A549 (cell line): ENCODE data around the gene TRABD2B.

Experiments
- BHLHE40 ChIP-seq: IDR thresholded peaks from 2 replicates; pipeline ENCODE4 v1.6.1; 2012; ENCODE audit warnings: low read depth, low read length, inconsistent platforms
- EP300 ChIP-seq, 2 experiments: fragments of >200 bp; sonication (Bioruptor Twin); formaldehyde crosslinking; IDR thresholded peaks; 2 replicates in 1 of 2; 3 replicates in 1 of 2; pipeline ENCODE4 v1.6.1; 2016 to 2017
- FOSL2 ChIP-seq, 2 experiments: fragments of 450-650 bp in 1 of 2; fragments of >200 bp in 1 of 2; sonication (Bioruptor Twin) in 1 of 2; formaldehyde crosslinking; IDR thresholded peaks; 2 replicates each; pipeline versions ENCODE4 v1.5.0 to v1.6.1; 2016 to 2020; ENCODE audit warnings: mild to moderate bottlenecking in 1 of 2, moderate library complexity in 1 of 2
- MAX ChIP-seq: IDR thresholded peaks from 2 replicates; pipeline ENCODE4 v1.6.1; 2012
- MAZ ChIP-seq: fragments of 150-350 bp; IDR thresholded peaks from 2 replicates; pipeline ENCODE4 v1.6.1; 2014; ENCODE audit warnings: antibody characterized with exemption, low read depth, low read length, borderline replicate concordance
- POLR2A ChIP-seq: IDR thresholded peaks from 2 replicates; pipeline ENCODE4 v1.6.1; 2012; ENCODE audit warnings: mild to moderate bottlenecking, low read length
- POLR2AphosphoS2 ChIP-seq: conservative IDR thresholded peaks from 2 replicates; pipeline ENCODE4 v1.6.1; 2012; ENCODE audit warnings: low read length, improper control_type of control experiment, inconsistent platforms
- RNF2 ChIP-seq: fragments of 200-600 bp; sonication (generic); IDR thresholded peaks from 2 replicates; pipeline ENCODE4 v1.6.1; 2016; ENCODE audit warnings: low read depth, mild to moderate bottlenecking, antibody characterized with exemption, moderate library complexity, borderline replicate concordance
- ZSCAN20 ChIP-seq: fragments of 250-450 bp; sonication (Bioruptor Pico); IDR thresholded peaks from 2 replicates; pipeline ENCODE4 v1.8.0; 2022; ENCODE audit warnings: mild to moderate bottlenecking, moderate library complexity
- TF ChIP-seq, protein P1 (sequence below): fragments of >200 bp; sonication (Bioruptor Twin); formaldehyde crosslinking; IDR thresholded peaks from 3 replicates; pipeline ENCODE4 v1.5.1; 2016
- TF ChIP-seq, protein P2 (sequence below): fragments of 450-650 bp; IDR thresholded peaks from 2 replicates; pipeline ENCODE4 v1.6.1; 2014; ENCODE audit warnings: antibody characterized with exemption

DNA sequence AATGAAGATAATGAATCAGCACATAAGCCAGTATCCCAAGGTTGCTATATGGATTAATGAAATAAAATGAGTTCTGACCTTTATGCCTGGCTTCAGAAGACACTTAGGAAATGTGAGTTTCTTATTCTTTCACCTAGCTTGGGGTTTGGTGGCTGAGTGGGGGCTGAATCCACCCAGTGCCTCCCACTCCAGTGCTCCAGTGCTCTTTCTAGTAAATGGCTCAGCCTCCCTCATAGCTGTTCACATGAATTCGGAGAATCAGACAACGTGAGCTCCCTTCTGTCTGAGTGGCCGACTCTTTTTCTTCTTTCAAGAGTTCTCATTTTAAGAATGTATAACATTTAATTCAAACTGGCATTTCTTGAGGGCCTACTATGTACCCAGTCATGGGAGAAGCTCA lies 43.5 kb downstream of the TRABD2B start:
- no peak for TF ChIP-seq BHLHE40
- TF ChIP-seq POLR2AphosphoS2: no peak
- TF ChIP-seq POLR2A: no peak
- TF ChIP-seq, protein P1, sequence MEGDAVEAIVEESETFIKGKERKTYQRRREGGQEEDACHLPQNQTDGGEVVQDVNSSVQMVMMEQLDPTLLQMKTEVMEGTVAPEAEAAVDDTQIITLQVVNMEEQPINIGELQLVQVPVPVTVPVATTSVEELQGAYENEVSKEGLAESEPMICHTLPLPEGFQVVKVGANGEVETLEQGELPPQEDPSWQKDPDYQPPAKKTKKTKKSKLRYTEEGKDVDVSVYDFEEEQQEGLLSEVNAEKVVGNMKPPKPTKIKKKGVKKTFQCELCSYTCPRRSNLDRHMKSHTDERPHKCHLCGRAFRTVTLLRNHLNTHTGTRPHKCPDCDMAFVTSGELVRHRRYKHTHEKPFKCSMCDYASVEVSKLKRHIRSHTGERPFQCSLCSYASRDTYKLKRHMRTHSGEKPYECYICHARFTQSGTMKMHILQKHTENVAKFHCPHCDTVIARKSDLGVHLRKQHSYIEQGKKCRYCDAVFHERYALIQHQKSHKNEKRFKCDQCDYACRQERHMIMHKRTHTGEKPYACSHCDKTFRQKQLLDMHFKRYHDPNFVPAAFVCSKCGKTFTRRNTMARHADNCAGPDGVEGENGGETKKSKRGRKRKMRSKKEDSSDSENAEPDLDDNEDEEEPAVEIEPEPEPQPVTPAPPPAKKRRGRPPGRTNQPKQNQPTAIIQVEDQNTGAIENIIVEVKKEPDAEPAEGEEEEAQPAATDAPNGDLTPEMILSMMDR: no peak
- no peak for TF ChIP-seq FOSL2 (IDR thresholded peaks at IDR 0.05)
- TF ChIP-seq FOSL2 (CRISPR knock-in tag; IDR thresholded peaks at IDR 0.05): no peak
- no peak for TF ChIP-seq ZSCAN20
- no peak for TF ChIP-seq MAX
- no peak for TF ChIP-seq EP300 (IDR thresholded peaks at IDR 0.05)
- TF ChIP-seq, protein P2, sequence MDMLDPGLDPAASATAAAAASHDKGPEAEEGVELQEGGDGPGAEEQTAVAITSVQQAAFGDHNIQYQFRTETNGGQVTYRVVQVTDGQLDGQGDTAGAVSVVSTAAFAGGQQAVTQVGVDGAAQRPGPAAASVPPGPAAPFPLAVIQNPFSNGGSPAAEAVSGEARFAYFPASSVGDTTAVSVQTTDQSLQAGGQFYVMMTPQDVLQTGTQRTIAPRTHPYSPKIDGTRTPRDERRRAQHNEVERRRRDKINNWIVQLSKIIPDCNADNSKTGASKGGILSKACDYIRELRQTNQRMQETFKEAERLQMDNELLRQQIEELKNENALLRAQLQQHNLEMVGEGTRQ: no peak
- TF ChIP-seq MAZ: no peak
- TF ChIP-seq RNF2: no peak
